ENCODE measurements around the gene RAD51B.
"Not testable (repeated sequence)": the region's sequence is repeated elsewhere in the genome, so short reads cannot be mapped to it uniquely, and the experiment has no call there.

The RAD51B gene

GRCh38 chr14:68028075-68028474 lies 208.5 kb downstream of the RAD51B start:
- DNase-seq (ENCODE audit: low read depth): no peak

GRCh38 chr14:68031011-68031410 lies 211.4 kb downstream of the RAD51B start:
- DNase-seq (ENCODE audit: low read depth): not testable (repeated sequence)

DNA sequence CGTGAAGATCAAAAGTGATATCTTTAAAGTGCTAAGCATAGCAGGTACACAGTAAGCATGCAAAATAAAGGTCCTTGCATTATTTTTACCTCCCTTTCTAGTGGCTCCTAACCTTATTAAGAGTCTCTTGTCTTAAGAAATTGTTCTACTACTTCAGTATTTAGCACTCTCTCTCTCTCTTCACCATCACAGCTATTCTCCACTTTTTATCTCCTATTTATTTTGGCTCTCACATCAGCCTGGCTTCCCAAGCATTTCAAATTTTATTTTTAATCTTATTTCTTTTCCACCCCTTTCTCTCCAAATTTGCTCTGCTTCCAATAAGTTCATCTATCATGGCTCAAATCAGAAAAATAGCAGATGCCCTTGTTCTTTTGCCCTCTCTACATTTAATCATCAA lies 212.6 kb downstream of the RAD51B start:
- no peak for DNase-seq (ENCODE audit: low read depth)

DNA sequence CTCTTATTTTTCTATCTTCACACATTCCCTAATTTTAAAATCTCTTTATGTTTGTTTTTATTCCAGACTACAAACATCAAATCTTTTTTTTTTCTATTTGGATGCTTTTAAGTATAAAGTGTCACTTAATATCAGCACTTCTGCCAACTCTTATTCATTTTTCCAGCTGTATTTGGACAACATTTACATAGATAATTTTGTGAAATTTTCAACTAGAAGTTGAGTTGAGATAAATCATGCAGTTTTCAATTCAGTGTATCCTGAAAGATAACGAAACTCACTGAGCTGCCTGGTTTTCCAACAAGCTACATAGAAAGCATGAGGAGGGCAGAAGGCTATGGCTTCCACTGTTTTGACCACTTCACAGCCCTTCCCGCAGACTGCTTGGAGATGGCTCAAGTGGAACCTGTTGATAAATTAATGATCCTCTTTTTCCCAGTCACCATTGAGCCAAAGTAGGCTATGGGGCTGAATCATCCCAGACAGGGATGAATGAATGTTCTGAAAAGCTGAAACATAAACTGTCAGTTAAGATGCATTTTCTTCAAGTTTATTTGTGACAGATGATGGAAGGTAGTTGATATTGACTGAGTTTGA lies 213.9 kb downstream of the RAD51B start:
- DNase-seq (ENCODE audit: low read depth): no peak

DNA sequence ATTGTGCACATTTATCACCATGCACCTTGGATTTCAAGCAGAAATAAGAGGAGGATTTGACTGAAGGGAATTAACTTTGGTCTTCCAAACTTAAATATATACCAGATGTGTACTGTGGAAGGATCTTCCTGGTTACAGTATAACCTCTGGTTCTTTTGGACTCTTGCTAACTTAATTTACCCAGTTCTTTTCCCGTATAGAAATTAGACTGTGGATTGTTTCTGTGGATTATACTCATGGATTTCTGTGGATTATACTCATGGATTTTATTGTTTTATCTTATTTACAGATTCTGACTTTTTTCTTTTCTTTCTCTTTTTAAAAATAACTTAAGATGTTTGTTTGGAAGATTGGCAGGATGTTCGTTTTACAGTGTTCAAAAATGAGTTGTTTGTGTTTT lies 215.3 kb downstream of the RAD51B start:
- DNase-seq (ENCODE audit: low read depth): no peak

- DNase-seq (ENCODE audit: low read depth): no peak
Measured at GRCh38 chr14:68036202-68036601, 216.6 kb downstream of the RAD51B start.

DNA sequence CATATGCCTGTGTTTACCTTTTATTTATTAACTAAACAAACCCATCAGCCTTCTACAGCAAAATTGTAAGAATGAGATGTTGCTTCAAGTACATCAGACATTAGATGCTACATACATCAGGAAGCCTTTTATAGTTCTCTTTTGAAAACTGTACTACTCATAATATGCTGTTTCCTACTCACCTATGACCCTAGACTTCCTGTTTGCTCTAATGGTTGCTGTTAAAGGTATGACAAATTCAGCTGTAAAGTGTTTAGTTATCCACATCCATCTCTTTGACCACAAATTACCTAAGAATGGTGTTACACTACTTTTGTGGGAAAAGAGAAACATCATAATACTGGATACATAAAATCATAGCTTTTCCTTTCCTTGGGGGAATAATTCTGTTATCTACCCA lies 220.0 kb downstream of the RAD51B start:
- no peak for DNase-seq (ENCODE audit: low read depth)

DNA sequence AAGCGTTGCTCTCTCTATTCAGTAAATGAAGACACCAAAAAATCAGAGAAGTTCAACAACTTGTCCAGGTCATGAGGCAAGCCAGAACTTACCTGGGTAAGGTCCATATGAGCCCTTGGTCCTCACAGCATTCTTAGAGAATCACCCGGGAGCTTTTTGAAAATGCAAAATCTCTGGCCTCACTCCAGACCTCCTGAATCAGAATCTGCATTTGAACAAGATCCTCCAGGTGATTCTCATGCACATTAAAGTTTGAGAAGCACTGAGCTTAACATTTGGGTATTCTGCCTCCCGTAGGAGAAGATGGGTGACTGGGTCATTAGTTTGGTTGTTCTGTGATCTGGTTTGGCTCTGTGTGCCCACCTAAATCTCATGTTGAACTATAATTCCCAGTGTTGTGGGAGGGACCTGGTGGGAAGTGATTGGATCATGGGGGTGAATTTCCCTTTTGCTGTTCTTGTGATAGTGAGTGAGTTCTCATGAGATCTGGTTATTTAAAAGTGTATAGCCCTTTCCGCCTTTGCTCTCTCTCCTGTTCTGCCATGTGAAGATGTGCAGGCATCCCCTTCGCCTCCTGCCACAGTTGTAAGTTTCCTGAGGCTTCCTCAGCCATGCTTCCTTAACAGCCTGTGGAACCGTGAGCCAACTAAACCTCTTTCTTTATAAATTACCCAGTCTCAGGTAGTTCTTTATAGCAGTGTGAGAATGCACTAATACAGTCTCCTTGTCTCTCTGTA lies 221.2 kb downstream of the RAD51B start:
- no peak for DNase-seq (ENCODE audit: low read depth)

DNA sequence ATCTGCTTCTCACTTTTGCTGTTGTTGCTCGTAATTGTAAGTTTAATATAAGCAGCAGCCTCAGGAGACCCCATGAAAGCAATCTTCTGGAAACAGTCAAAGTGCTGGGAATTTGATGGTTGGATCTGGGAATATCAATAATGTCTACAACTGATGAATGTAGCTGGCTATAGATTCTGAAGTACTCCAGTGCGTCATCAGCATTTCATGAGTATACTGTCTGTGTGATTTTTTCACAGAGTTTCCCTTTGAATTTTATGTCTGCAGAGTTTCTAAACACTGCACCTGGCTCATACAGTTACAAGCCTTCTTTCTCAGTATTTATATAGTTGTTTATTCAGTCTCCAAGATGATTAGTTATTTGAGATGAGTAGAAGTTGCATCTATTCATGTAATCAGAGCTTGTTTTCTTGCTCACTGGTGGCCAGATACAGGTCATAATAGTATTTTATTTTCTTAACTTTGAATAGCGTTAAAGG lies 222.3 kb downstream of the RAD51B start:
- no peak for DNase-seq (ENCODE audit: low read depth)

- DNase-seq (ENCODE audit: low read depth): no peak
Measured at GRCh38 chr14:68042586-68043210, 223.1 kb downstream of the RAD51B start.

- DNase-seq (ENCODE audit: low read depth): no peak
Measured at GRCh38 chr14:68043752-68044151, 224.2 kb downstream of the RAD51B start.

DNA sequence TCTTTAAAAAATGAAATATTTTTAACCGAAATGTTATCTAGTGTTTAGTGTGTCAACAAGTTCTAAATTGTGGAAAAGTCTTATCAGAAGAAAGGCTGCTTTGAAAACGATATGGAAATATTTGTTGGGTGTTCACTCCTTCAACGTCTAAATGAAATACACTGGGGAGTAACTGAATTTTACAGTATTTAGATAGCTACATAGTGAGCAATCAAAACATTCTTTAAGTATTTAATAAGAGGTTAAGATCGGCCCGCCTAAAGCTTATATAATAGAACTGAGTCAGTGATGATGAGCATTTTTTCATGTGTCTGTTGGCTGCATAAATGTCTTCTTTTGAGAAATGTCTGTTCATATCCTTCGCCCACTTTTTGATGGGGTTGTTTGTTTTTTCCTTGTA lies 228.3 kb downstream of the RAD51B start:
- no peak for DNase-seq (ENCODE audit: low read depth)

DNA sequence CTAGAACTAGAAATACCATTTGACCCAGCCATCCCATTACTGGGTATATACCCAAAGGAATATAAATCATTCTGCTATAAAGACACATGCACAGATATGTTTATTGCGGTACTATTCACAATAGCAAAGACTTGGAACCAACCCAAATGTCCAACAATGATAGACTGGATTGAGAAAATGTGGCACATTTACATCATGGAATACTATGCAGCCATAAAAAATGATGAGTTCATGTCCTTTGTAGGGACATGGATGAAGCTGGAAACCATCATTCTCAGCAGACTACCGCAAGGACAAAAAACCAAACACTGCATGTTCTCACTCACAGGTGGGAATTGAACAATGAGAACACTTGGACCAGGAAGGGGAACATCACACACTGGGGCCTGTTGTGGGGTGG lies 229.2 kb downstream of the RAD51B start:
- not testable (repeated sequence) for DNase-seq (ENCODE audit: low read depth)

DNA sequence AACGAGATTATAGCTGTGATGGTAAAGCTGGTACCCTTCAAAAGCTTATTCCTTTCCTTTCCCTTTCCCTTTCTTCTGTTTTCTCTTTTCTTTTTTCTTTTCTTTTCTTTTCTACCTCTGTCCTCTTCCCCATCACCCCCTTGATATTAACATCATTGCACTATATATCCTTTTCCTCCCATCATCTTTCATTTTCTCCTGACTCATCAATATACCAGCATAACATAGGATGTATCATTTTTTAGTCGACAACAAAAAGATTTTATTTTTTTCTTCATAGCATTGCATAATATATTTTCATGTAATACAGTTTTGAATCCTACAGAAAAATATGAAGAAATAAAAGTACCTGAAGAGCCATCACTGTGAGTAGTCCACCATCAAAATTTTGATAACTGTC lies 230.6 kb downstream of the RAD51B start:
- no peak for DNase-seq (ENCODE audit: low read depth)

DNA sequence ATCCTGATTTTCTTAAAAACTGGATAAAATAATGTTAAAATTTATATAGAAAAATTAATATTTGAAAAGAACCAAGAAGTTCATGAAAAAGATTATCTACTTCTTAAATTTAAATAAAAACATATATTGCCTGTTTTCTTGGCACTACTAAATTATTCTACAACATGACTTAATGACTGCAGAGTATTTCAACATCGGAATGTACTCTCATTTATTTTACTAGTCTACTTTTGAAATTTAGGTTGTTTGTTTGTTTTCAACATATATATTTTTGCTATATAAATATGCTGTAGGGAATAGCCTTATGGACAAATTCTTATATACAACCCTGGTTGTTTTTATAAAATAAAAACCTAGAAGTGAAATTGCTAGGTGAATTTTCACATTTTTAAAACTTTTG lies 231.6 kb downstream of the RAD51B start:
- DNase-seq (ENCODE audit: low read depth): no peak

GRCh38 chr14:68060198-68060597 lies 240.6 kb downstream of the RAD51B start:
- DNase-seq (ENCODE audit: low read depth): no peak

GRCh38 chr14:68062651-68063050 lies 243.1 kb downstream of the RAD51B start:
- no peak for DNase-seq (ENCODE audit: low read depth)

GRCh38 chr14:68065322-68065721 lies 245.7 kb downstream of the RAD51B start:
- DNase-seq (ENCODE audit: low read depth): no peak

DNA sequence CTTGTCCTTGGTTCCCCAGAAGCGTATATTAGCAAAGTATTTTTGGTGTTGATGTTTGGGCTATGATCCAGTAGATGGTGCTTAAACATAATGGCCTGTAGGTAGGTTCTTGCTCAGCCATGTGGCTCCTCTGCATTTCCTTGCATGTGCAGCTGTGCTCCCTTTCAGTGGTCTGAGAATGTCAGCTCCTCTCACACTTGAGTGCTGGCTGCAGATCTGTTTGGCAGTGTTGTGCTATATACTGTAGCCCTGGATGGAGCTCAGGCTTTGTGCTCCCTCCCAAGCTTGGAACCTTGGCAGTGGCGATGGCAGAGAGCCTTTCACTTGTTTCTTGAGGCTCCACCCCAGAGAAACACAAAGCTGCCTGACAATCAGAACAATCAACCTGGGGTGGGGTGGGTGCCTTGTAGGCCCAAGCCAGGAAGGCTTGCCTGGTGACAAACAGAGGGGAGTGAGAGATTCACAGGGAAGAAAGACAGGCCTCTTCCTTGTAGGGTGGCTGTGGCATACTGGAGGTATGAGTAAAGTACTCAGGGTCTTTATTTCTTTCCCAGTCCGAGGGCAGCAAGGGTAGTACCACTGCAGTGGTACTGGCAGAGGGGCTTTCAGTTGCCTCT lies 255.3 kb downstream of the RAD51B start:
- no peak for DNase-seq (ENCODE audit: low read depth)

- DNase-seq (ENCODE audit: low read depth): no peak
Measured at GRCh38 chr14:68075382-68076029, 255.9 kb downstream of the RAD51B start.

DNA sequence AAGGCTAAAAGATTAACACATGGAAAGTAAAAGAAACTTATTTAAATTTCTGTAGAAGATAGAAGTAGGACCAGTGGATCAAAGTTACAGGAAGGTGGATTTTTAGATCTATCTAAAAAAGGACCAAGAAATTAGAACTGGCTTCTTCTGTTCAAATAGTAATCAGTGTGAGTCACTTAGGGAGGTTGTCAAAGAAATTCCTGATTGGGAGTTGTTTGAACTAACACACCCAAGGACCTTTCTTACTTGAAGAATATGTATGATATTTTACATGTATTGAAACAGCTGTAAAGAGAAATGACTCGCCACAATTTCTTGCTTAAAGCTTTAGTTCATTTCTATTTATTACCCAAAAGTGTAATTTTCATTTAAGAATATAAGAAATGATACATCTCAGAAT lies 256.9 kb downstream of the RAD51B start:
- DNase-seq (ENCODE audit: low read depth): no peak

- DNase-seq (ENCODE audit: low read depth): no peak
Measured at GRCh38 chr14:68079941-68080697, 260.5 kb downstream of the RAD51B start.
